Stimulated activated naive CD8-positive, alpha-beta T cell treated with anti-CD3 and anti-CD28 coated beads, Interleukin-15, Interleukin-2, amounts not matched to agents 100 ng/mL and 50 ng/mL, for 24 hours (primary cell): ENCODE measurements around the gene RBMS3.
"Not testable (repeated sequence)": the region's sequence is repeated elsewhere in the genome, so short reads cannot be mapped to it uniquely, and the experiment has no call there.

Source experiments
- H3K27ac Mint-ChIP-seq: one replicate; pipeline ENCODE4 v1.8.0; 2021; ENCODE audit warnings: mild to moderate bottlenecking, mixed read lengths
- H3K27me3 Mint-ChIP-seq: one replicate; pipeline ENCODE4 v1.8.0; 2021; ENCODE audit warnings: mixed read lengths
- H3K36me3 Mint-ChIP-seq: one replicate; pipeline ENCODE4 v1.8.0; 2021; ENCODE audit warnings: low read depth, mixed read lengths
- H3K4me1 Mint-ChIP-seq: one replicate; pipeline ENCODE4 v1.8.0; 2021; ENCODE audit warnings: low read depth, mixed read lengths
- H3K4me3 Mint-ChIP-seq: one replicate; pipeline ENCODE4 v1.8.0; 2021; ENCODE audit warnings: mild to moderate bottlenecking, mixed read lengths
- H3K9me3 Mint-ChIP-seq: one replicate; pipeline ENCODE4 v1.8.0; 2021; ENCODE audit warnings: mixed read lengths

Gene RBMS3

GRCh38 chr3:29313981-29314726 lies 33.3 kb downstream of the RBMS3 start:
- Mint-ChIP-seq H3K4me3 (no peak overlapping the region), H3K4me1 (no peaks in the 10 kb centered on the region), H3K36me3 (no peaks in the 10 kb centered on the region), H3K27ac (no peak overlapping the region), H3K27me3 (peaks cover 4% of the 10 kb centered on the region), H3K9me3 (no peaks in the 10 kb centered on the region)

GRCh38 chr3:29314727-29315088 lies 33.8 kb downstream of the RBMS3 start:
- Mint-ChIP-seq H3K4me1 (no peaks in the 10 kb centered on the region), H3K36me3 (no peaks in the 10 kb centered on the region), H3K9me3 (no peaks in the 10 kb centered on the region), H3K27ac (no peak overlapping the region), H3K4me3 (no peak overlapping the region), H3K27me3 (peaks cover 4% of the 10 kb centered on the region)

- H3K27ac Mint-ChIP-seq, result no peak overlapping the region
- H3K27me3 Mint-ChIP-seq, result peaks cover 4% of the 10 kb centered on the region
- no peaks in the 10 kb centered on the region for H3K36me3 Mint-ChIP-seq
These were observed 36.8 kb downstream of the RBMS3 start for GRCh38 chr3:29317659-29318173.

GRCh38 chr3:29318251-29318650 lies 37.4 kb downstream of the RBMS3 start:
- no peaks in the 10 kb centered on the region for H3K36me3 Mint-ChIP-seq
- no peaks in the 10 kb centered on the region for H3K4me1 Mint-ChIP-seq
- H3K4me3 Mint-ChIP-seq, result no peak overlapping the region
- no peak overlapping the region for H3K27ac Mint-ChIP-seq
- peaks cover 4% of the 10 kb centered on the region for H3K27me3 Mint-ChIP-seq
- no peaks in the 10 kb centered on the region for H3K9me3 Mint-ChIP-seq

More at GRCh38 chr3:29317659-29318173, 36.8 kb downstream of the RBMS3 start:
- Mint-ChIP-seq H3K9me3 (no peaks in the 10 kb centered on the region), H3K4me1 (no peaks in the 10 kb centered on the region), H3K4me3 (no peak overlapping the region)

- Mint-ChIP-seq H3K9me3 (no peaks in the 10 kb centered on the region), H3K27me3 (peaks cover 4% of the 10 kb centered on the region)
These were observed 38.4 kb downstream of the RBMS3 start for GRCh38 chr3:29319262-29319661.

GRCh38 chr3:29319798-29320197 lies 38.9 kb downstream of the RBMS3 start:
- H3K36me3 Mint-ChIP-seq, result no peaks in the 10 kb centered on the region
- H3K4me1 Mint-ChIP-seq, result no peaks in the 10 kb centered on the region
- H3K27me3 Mint-ChIP-seq, result peaks cover 4% of the 10 kb centered on the region
- no peak overlapping the region for H3K27ac Mint-ChIP-seq
- no peaks in the 10 kb centered on the region for H3K9me3 Mint-ChIP-seq
- no peak overlapping the region for H3K4me3 Mint-ChIP-seq

More at GRCh38 chr3:29319262-29319661, 38.4 kb downstream of the RBMS3 start:
- Mint-ChIP-seq H3K27ac (no peak overlapping the region), H3K36me3 (no peaks in the 10 kb centered on the region), H3K4me1 (no peaks in the 10 kb centered on the region), H3K4me3 (no peak overlapping the region)

GRCh38 chr3:29322586-29322985 lies 41.7 kb downstream of the RBMS3 start:
- Mint-ChIP-seq H3K4me3 (no peak overlapping the region), H3K27ac (no peak overlapping the region), H3K4me1 (no peaks in the 10 kb centered on the region), H3K27me3 (peaks cover 4% of the 10 kb centered on the region), H3K9me3 (no peaks in the 10 kb centered on the region), H3K36me3 (no peaks in the 10 kb centered on the region)

GRCh38 chr3:29324180-29324651 lies 43.3 kb downstream of the RBMS3 start:
- H3K9me3 Mint-ChIP-seq, result no peaks in the 10 kb centered on the region
- no peaks in the 10 kb centered on the region for H3K27me3 Mint-ChIP-seq
- H3K4me1 Mint-ChIP-seq, result no peaks in the 10 kb centered on the region
- no peak overlapping the region for H3K4me3 Mint-ChIP-seq
- H3K36me3 Mint-ChIP-seq, result no peaks in the 10 kb centered on the region
- H3K27ac Mint-ChIP-seq, result no peak overlapping the region

- H3K9me3 Mint-ChIP-seq, H3K36me3 Mint-ChIP-seq, H3K27me3 Mint-ChIP-seq, H3K4me3 Mint-ChIP-seq, H3K27ac Mint-ChIP-seq, H3K4me1 Mint-ChIP-seq: not testable (repeated sequence)
These were observed 45.7 kb downstream of the RBMS3 start for GRCh38 chr3:29326540-29326939.

- Mint-ChIP-seq H3K36me3 (no peaks in the 10 kb centered on the region), H3K4me1 (no peaks in the 10 kb centered on the region), H3K4me3 (no peak overlapping the region), H3K9me3 (no peaks in the 10 kb centered on the region), H3K27me3 (no peaks in the 10 kb centered on the region), H3K27ac (no peak overlapping the region)
These were observed 49.4 kb downstream of the RBMS3 start for GRCh38 chr3:29329986-29330890.

GRCh38 chr3:29331035-29331434 lies 50.2 kb downstream of the RBMS3 start:
- Mint-ChIP-seq H3K4me1 (no peaks in the 10 kb centered on the region), H3K27ac (no peak overlapping the region), H3K9me3 (no peaks in the 10 kb centered on the region), H3K36me3 (no peaks in the 10 kb centered on the region), H3K27me3 (no peaks in the 10 kb centered on the region), H3K4me3 (no peak overlapping the region)

- Mint-ChIP-seq H3K36me3 (no peaks in the 10 kb centered on the region), H3K4me3 (no peak overlapping the region), H3K27ac (no peak overlapping the region), H3K27me3 (no peaks in the 10 kb centered on the region), H3K9me3 (no peaks in the 10 kb centered on the region), H3K4me1 (no peaks in the 10 kb centered on the region)
These were observed 50.8 kb downstream of the RBMS3 start for GRCh38 chr3:29331456-29332194.

- Mint-ChIP-seq H3K27ac (no peak overlapping the region), H3K36me3 (no peaks in the 10 kb centered on the region), H3K9me3 (no peaks in the 10 kb centered on the region), H3K27me3 (no peaks in the 10 kb centered on the region), H3K4me1 (no peaks in the 10 kb centered on the region), H3K4me3 (no peak overlapping the region)
These were observed 51.3 kb downstream of the RBMS3 start for GRCh38 chr3:29332195-29332637.

GRCh38 chr3:29333576-29333975 lies 52.7 kb downstream of the RBMS3 start:
- Mint-ChIP-seq H3K27me3 (no peaks in the 10 kb centered on the region), H3K36me3 (no peaks in the 10 kb centered on the region)

More at GRCh38 chr3:29333576-29333975, 52.7 kb downstream of the RBMS3 start:
- Mint-ChIP-seq H3K9me3 (no peaks in the 10 kb centered on the region), H3K4me1 (no peaks in the 10 kb centered on the region), H3K4me3 (no peak overlapping the region), H3K27ac (no peak overlapping the region)
